RWPE2 (cell line): ENCODE data around the gene S1PR5.

Experiments used
- ATAC-seq: fragments of 200-7000 bp; cut with Tn5 transposase; 3 replicates; pipeline ENCODE4 v1.9.1; 2021; ENCODE audit warnings: low read depth
- DNase-seq: peaks from one replicate; pipeline ENCODE4 v3.0.0-alpha.2; 2020; ENCODE audit warnings: low spot score
- H3K27ac ChIP-seq: fragments of 450-650 bp; 2 replicates; pipeline ENCODE4 v1.5.1; 2017; ENCODE audit warnings: mild to moderate bottlenecking; ENCODE audit not compliant: poor library complexity, severe bottlenecking
- H3K27me3 ChIP-seq: fragments of 250-450 bp; sonication (Bioruptor Pico); 2 replicates; pipeline ENCODE4 v1.5.1; 2021; ENCODE audit warnings: mild to moderate bottlenecking, moderate library complexity; ENCODE audit not compliant: insufficient read depth, poor library complexity, severe bottlenecking
- H3K36me3 ChIP-seq: fragments of 250-450 bp; sonication (Bioruptor Pico); 2 replicates; pipeline ENCODE4 v1.5.1; 2020; ENCODE audit warnings: low read depth, mild to moderate bottlenecking, moderate library complexity
- H3K4me1 ChIP-seq: fragments of 250-450 bp; sonication (Bioruptor Pico); 2 replicates; pipeline ENCODE4 v1.5.1; 2021; ENCODE audit warnings: mild to moderate bottlenecking, moderate library complexity; ENCODE audit not compliant: insufficient read depth, poor library complexity, severe bottlenecking
- H3K4me3 ChIP-seq: fragments of 250-450 bp; sonication (Bioruptor Pico); 2 replicates; pipeline ENCODE4 v1.5.1; 2021; ENCODE audit warnings: mild to moderate bottlenecking, moderate library complexity; ENCODE audit not compliant: severe bottlenecking
- H3K9me3 ChIP-seq: fragments of 250-450 bp; sonication (Bioruptor Pico); 2 replicates; pipeline ENCODE4 v1.5.1; 2021; ENCODE audit warnings: mild to moderate bottlenecking, moderate library complexity; ENCODE audit not compliant: severe bottlenecking
- TF ChIP-seq, protein P1 (sequence below): fragments of 450-650 bp; IDR thresholded peaks from one replicate; pipeline ENCODE4 v1.5.1; 2017; ENCODE audit warnings: mild to moderate bottlenecking, moderate library complexity; ENCODE audit not compliant: poor library complexity, severe bottlenecking

The S1PR5 gene, protein sequence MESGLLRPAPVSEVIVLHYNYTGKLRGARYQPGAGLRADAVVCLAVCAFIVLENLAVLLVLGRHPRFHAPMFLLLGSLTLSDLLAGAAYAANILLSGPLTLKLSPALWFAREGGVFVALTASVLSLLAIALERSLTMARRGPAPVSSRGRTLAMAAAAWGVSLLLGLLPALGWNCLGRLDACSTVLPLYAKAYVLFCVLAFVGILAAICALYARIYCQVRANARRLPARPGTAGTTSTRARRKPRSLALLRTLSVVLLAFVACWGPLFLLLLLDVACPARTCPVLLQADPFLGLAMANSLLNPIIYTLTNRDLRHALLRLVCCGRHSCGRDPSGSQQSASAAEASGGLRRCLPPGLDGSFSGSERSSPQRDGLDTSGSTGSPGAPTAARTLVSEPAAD

GRCh38 chr19:10517361-10517759 is at the start of gene S1PR5:
Gene S1PR5 (minus strand): TSS chr19:10517447. CDS start chr19:10515011, 2,436 bp downstream.
- peak within 1 kb of the TSS; percentile 70 for H3K27ac ChIP-seq
- H3K4me1 ChIP-seq: peaks cover 3% of the 10 kb centered on the region
- no peaks in the 10 kb centered on the region for H3K27me3 ChIP-seq
- peak within 1 kb of the TSS; percentile 63 for H3K4me3 ChIP-seq
- no peaks in the 10 kb centered on the region for H3K36me3 ChIP-seq
- TF ChIP-seq, protein P1, sequence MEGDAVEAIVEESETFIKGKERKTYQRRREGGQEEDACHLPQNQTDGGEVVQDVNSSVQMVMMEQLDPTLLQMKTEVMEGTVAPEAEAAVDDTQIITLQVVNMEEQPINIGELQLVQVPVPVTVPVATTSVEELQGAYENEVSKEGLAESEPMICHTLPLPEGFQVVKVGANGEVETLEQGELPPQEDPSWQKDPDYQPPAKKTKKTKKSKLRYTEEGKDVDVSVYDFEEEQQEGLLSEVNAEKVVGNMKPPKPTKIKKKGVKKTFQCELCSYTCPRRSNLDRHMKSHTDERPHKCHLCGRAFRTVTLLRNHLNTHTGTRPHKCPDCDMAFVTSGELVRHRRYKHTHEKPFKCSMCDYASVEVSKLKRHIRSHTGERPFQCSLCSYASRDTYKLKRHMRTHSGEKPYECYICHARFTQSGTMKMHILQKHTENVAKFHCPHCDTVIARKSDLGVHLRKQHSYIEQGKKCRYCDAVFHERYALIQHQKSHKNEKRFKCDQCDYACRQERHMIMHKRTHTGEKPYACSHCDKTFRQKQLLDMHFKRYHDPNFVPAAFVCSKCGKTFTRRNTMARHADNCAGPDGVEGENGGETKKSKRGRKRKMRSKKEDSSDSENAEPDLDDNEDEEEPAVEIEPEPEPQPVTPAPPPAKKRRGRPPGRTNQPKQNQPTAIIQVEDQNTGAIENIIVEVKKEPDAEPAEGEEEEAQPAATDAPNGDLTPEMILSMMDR: peak; percentile 16
- DNase-seq: no peak
- H3K9me3 ChIP-seq: no peaks in the 10 kb centered on the region
- peak; percentile 65 for ATAC-seq

- H3K27me3 ChIP-seq: no peaks in the 10 kb centered on the region
- TF ChIP-seq, protein P1: no peak
- peaks cover 19% of the 10 kb centered on the region for H3K36me3 ChIP-seq
- H3K9me3 ChIP-seq: no peaks in the 10 kb centered on the region
- H3K4me1 ChIP-seq: peaks cover 4% of the 10 kb centered on the region
- DNase-seq (no peak), ATAC-seq (no peak)
- H3K27ac ChIP-seq: peak overlapping the region; percentile 80
- peak overlapping the region; percentile 50 for H3K4me3 ChIP-seq
Measured at GRCh38 chr19:10566658-10567410, 49.6 kb upstream of the S1PR5 start.

GRCh38 chr19:10566408-10566657 is 49.1 kb upstream of the S1PR5 start:
- ATAC-seq (no peak), DNase-seq (no peak)
- TF ChIP-seq, protein P1: no peak
- Histone ChIP-seq H3K27me3 (no peaks in the 10 kb centered on the region), H3K36me3 (peaks cover 19% of the 10 kb centered on the region), H3K4me1 (peaks cover 4% of the 10 kb centered on the region), H3K9me3 (no peaks in the 10 kb centered on the region), H3K27ac (peak overlapping the region; percentile 80), H3K4me3 (peak overlapping the region; percentile 50)

GRCh38 chr19:10565567-10566407 is 48.5 kb upstream of the S1PR5 start, which contains the start of gene KRI1:
Gene KRI1 (minus strand): TSS chr19:10566010. CDS start chr19:10565999, 11 bp downstream.
- Histone ChIP-seq H3K4me1 (peaks cover 4% of the 10 kb centered on the region), H3K36me3 (peaks cover 20% of the 10 kb centered on the region), H3K4me3 (peak within 1 kb of the TSS; percentile 50), H3K27me3 (no peaks in the 10 kb centered on the region), H3K27ac (peak within 1 kb of the TSS; percentile 80), H3K9me3 (no peaks in the 10 kb centered on the region)
- ATAC-seq: peak; percentile 58
- peak; percentile 98 for DNase-seq
- TF ChIP-seq, protein P1: peak; percentile 36
